22Rv1 (cell line): ENCODE results near the gene NKD1.

Experiments used
- ZFX ChIP-seq: fragments of 450-650 bp; IDR thresholded peaks from 2 replicates; pipeline ENCODE4 v1.6.1; 2017; ENCODE audit warnings: antibody characterized with exemption, borderline replicate concordance
- TF ChIP-seq, protein P1 (sequence below): fragments of 450-650 bp; IDR thresholded peaks from 2 replicates; pipeline ENCODE4 v1.5.1; 2017; ENCODE audit warnings: mild to moderate bottlenecking

GRCh38 chr16:50659806-50660205, 111.6 kb downstream of the NKD1 start:
- TF ChIP-seq, protein P1, sequence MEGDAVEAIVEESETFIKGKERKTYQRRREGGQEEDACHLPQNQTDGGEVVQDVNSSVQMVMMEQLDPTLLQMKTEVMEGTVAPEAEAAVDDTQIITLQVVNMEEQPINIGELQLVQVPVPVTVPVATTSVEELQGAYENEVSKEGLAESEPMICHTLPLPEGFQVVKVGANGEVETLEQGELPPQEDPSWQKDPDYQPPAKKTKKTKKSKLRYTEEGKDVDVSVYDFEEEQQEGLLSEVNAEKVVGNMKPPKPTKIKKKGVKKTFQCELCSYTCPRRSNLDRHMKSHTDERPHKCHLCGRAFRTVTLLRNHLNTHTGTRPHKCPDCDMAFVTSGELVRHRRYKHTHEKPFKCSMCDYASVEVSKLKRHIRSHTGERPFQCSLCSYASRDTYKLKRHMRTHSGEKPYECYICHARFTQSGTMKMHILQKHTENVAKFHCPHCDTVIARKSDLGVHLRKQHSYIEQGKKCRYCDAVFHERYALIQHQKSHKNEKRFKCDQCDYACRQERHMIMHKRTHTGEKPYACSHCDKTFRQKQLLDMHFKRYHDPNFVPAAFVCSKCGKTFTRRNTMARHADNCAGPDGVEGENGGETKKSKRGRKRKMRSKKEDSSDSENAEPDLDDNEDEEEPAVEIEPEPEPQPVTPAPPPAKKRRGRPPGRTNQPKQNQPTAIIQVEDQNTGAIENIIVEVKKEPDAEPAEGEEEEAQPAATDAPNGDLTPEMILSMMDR = no peak
- no peak for TF ChIP-seq ZFX
